Aorta (tissue), 5 donors: ENCODE measurements around the gene ATP2B2. TPM values are rescaled to one million over a fixed set of nuclear protein-coding genes. Genes with fewer than 3 reads are reported as not detected.

Experiments
- ATAC-seq: fragments of 200-7000 bp; cut with Tn5 transposase; one replicate; pipeline ENCODE4 v1.9.1; 2022; ENCODE audit warnings: moderate library complexity; ENCODE audit not compliant: low FRiP score
- DNase-seq, 2 donors: peaks; one replicate each; pipeline ENCODE4 v3.0.0-alpha.2; 2020
- H3K27ac ChIP-seq, 2 donors: one replicate each; pipeline ENCODE4 v1.5.1; 2013; ENCODE audit warnings: low read length in 2 of 2, mild to moderate bottlenecking in 2 of 2, moderate library complexity in 2 of 2, control low read depth in 1 of 2, inconsistent platforms in 1 of 2, low read depth in 1 of 2
- H3K27me3 ChIP-seq, 2 donors: one replicate each; pipeline ENCODE4 v1.6.1; 2013; ENCODE audit warnings: control low read depth in 1 of 2, low read length in 1 of 2, mild to moderate bottlenecking in 1 of 2, moderate library complexity in 1 of 2; ENCODE audit not compliant: insufficient read depth in 2 of 2, control insufficient read depth in 1 of 2
- H3K36me3 ChIP-seq, 2 donors: one replicate each; pipeline ENCODE4 v1.6.1; 2013; ENCODE audit warnings: control low read depth in 1 of 2, low read length in 1 of 2, mild to moderate bottlenecking in 1 of 2; ENCODE audit not compliant: insufficient read depth in 2 of 2, control insufficient read depth in 1 of 2
- H3K4me1 ChIP-seq, 2 donors: one replicate each; pipeline ENCODE4 v1.6.1; 2013; ENCODE audit warnings: low read length in 2 of 2, control low read depth in 1 of 2, mild to moderate bottlenecking in 1 of 2, moderate library complexity in 1 of 2; ENCODE audit not compliant: insufficient read depth in 2 of 2, control insufficient read depth in 1 of 2
- H3K4me3 ChIP-seq, 2 donors: one replicate each; pipeline ENCODE4 v1.5.1; 2013; ENCODE audit warnings: low read length in 2 of 2, control low read depth in 1 of 2, mild to moderate bottlenecking in 1 of 2
- H3K9me3 ChIP-seq: one replicate; pipeline ENCODE4 v1.6.1; 2013; ENCODE audit warnings: mild to moderate bottlenecking, low read length; ENCODE audit not compliant: control insufficient read depth
- WGBS, 2 donors: extraction: QIAGEN DNeasy Blood & Tissue Kit; methylation state at CpG; one replicate each; pipeline ENCODE4 v1.1.7; 2013; 5-methylcytosine and 5-hydroxymethylcytosine counted together
- intact Hi-C, 2 donors: fragments of 100-400 bp; cut with DNase I; formaldehyde crosslinking; loops; one replicate each; pipeline versions ENCODE4 v1.14.2 to v1.15.0; 2022
- polyA plus RNA-seq, 2 donors: library from polyadenylated mRNA; stranded (reverse); fragments of 200-250 nt; gene quantifications; one replicate each; pipeline ENCODE4 v1.2.3, GENCODE V29; 2013
- total RNA-seq, 2 donors: library from RNA; stranded (reverse); fragmentation: NEBNext Ultra II Directional; extraction: Animal tissue kit (Norgen Biotek cat#: 25700); gene quantifications; one replicate each; pipeline ENCODE4 v1.2.1, GENCODE V29; 2021
- donor health status: healthy with polysubstance abuse.
- donor health status: Bipolar disorder and iron deficiency.
- donor health status: DM: no; HTN: no; CAD: no.
- donor health status: DM: no; HTN: no; CAD: no.
- donor health status: DM: yes; HTN: yes; CAD: no.

The ATP2B2 gene
- total and polyA plus RNA-seq, 4 donors = 0.29 to 0.30 TPM; not detected in 2

DNA sequence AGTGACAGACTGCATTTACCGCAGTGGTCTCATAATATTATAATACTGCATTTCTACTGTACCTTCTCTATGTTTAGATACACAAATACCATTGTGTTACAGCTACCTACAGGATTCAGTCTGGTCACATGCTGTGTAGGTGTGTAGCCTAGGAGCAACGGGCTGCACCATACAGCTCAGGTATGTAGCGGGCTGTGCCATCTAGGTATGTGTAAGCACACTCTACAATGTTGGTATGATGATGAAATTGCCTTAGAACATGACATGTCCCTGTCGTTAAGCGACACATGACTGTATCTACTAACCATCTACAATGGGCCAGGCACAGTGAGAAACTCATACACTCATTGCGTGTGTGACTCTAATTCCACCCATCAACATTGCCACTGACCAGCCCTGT lies 99.0 kb downstream of the ATP2B2 start:
- no peak for ATAC-seq
- no peak overlapping the region for H3K4me3 ChIP-seq
- no peaks in the 10 kb centered on the region for H3K27me3 ChIP-seq
- no peak for DNase-seq
- intact Hi-C loops = no loop called here
- no peak overlapping the region for H3K27ac ChIP-seq
- H3K9me3 ChIP-seq = no peaks in the 10 kb centered on the region
- no peaks in the 10 kb centered on the region for H3K4me1 ChIP-seq
- H3K36me3 ChIP-seq = no peaks in the 10 kb centered on the region
- WGBS, 2 donors = 89 to 90% methylated on average over 6 of the region's 6 CpGs

DNA sequence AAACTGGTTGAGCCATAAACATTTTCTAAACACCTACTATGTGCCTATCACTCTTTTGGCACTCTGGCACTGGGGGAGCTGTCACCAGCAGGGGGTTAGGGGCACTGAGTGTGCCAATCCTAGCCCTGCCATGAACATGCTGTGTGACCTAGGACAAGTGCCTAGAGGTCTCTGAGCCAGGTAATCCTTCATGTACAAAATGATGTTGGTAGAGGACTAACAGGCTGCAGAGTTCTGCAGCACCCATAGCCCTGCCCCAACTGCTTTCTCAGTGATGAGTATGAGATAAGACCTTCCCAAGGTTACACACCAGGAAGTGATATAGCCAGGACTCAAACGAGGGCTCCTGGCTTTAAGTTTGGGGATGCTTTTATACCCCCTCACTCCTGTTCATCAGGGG lies 99.6 kb downstream of the ATP2B2 start:
- no peaks in the 10 kb centered on the region for H3K27me3 ChIP-seq
- DNase-seq (no peak), ATAC-seq (no peak)
- no peak overlapping the region for H3K4me3 ChIP-seq
- H3K4me1 ChIP-seq = no peaks in the 10 kb centered on the region
- H3K27ac ChIP-seq = no peak overlapping the region
- H3K9me3 ChIP-seq = no peaks in the 10 kb centered on the region
- intact Hi-C loops = no loop called here
- no peaks in the 10 kb centered on the region for H3K36me3 ChIP-seq
- WGBS, 2 donors = 59% methylated on average over 1 of the region's 1 CpG

DNA sequence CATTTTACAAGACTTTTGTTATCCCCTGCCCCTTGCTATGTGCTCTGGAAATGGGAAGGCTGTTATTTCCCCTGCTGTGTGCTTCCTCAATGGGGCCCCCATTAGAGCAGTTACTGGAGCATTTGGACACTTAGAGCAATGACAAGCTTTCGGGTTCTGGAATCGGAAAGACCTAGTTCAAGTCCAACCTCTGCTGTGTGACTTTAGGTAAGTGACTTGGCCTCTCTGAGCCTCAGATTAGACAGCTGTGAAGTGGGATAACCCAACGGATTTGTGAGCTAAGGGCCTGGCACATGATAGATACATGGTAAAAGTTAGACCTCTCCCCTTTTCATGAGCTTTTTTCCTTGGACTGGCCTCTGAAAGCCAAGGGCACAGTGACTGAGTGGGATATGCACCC lies 100.5 kb downstream of the ATP2B2 start:
- H3K27ac ChIP-seq = no peak overlapping the region
- ATAC-seq (no peak), DNase-seq (no peak)
- no peaks in the 10 kb centered on the region for H3K36me3 ChIP-seq
- H3K4me1 ChIP-seq = no peaks in the 10 kb centered on the region
- no peaks in the 10 kb centered on the region for H3K9me3 ChIP-seq
- H3K27me3 ChIP-seq = no peaks in the 10 kb centered on the region
- intact Hi-C loops = no loop called here
- 59 to 83% methylated on average over 3 of the region's 3 CpGs for WGBS, 2 donors
- no peak overlapping the region for H3K4me3 ChIP-seq

DNA sequence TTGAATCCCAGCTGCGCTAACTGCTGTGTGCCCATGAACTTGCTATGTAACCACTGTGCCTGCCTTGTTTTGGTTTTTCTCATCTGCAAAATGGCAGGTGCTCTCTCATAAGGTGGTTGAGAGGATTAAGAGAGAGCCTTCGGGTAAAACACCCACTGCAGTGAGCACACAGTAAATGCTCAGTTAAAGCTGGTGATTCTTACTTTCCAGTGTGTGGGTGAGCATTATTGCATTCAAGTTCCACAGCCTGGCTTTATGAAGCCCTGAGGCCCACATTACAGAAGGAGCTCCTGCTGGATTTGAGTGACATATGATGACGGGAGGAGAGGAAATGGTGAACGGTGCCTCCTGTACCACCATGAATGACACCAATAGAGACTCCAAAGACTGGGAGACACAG lies 101.0 kb downstream of the ATP2B2 start:
- no peak for ATAC-seq
- Histone ChIP-seq H3K27ac (no peak overlapping the region), H3K9me3 (no peaks in the 10 kb centered on the region), H3K36me3 (no peaks in the 10 kb centered on the region), H3K4me3 (no peak overlapping the region), H3K27me3 (no peaks in the 10 kb centered on the region), H3K4me1 (no peaks in the 10 kb centered on the region)
- no peak for DNase-seq
- WGBS, 2 donors = 71 to 72% methylated on average over 4 of the region's 4 CpGs
- intact Hi-C loops = no loop called here

DNA sequence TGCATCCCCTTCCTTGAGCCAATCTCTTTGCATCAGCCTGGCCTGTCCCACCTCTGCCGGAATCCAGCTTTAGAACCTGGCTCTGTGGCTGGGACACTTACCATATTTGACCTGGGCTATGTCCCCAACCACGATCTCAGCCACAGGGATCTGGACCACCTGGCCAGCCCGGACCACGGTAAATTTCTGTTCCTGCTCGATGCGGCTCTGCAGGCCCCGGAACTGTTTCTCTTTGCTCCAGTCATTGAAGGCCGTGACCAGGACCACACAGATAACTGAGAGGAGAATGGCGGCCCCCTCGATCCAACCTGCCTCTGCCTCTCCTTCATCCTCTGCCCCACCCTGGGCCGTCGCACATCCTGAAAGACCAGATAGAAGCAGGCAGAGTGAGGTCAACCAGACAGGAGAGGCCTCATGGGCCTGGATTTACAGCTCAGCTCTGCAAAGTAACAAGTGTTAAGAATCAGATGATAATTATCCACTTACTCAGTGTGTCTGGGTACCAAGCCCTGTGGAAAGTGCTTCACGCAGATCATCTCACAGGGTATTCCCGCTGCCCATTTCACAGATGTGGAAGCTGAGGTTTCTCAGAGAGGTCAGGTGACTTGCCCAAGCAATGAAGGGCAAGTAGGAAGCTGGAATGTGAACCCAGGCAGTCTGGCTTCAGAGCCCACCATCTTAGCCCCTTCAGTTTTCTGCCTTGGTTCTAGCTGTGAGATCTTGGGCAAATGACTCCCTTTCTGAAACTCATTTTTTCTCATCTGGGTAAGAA lies 103.2 kb downstream of the ATP2B2 start:
- Histone ChIP-seq H3K36me3 (no peaks in the 10 kb centered on the region), H3K4me3 (no peak overlapping the region), H3K27ac (no peak overlapping the region), H3K27me3 (no peaks in the 10 kb centered on the region), H3K9me3 (no peaks in the 10 kb centered on the region), H3K4me1 (no peaks in the 10 kb centered on the region)
- 95 to 96% methylated on average over 14 of the region's 14 CpGs for WGBS, 2 donors
- DNase-seq (no peak), ATAC-seq (no peak)
- intact Hi-C loops = no loop called here

DNA sequence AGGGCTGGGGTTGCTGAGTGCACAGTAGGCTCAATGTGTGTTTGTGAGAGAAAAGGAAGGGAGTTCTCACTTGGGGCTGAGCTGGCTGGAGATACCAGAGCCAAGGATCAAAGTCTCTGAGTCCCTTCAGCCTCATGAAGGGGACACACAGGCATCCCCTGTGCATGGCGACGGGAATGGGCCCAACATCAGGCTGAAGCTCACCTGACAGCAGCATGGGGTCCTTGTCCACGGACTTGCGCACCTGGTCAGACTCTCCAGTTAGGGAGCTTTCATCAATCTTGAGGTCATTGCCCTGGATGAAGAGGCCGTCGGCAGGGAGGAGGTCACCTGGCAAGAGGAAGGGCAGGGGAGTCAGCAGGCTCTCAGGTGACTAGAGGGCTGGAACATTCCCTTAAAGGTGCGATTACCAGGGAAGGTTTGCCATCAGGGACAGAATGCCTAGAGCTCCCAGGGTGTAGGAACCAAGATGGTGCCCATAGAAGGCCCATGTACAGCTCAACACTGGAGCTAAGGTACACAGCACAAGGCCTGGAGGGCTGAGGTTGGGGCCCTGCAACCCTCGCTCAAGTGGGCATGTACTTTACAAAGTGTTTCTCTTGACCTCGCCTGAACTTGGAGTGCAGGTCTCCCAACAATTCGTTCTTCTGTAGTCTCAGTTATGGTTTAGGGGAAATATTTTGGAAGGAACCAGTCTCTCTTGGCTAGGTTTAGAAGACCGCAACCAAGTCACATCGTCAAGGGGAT lies 104.5 kb downstream of the ATP2B2 start:
- 92 to 93% methylated on average over 12 of the region's 12 CpGs for WGBS, 2 donors
- DNase-seq (no peak), ATAC-seq (no peak)
- Histone ChIP-seq H3K36me3 (no peaks in the 10 kb centered on the region), H3K27ac (no peak overlapping the region), H3K9me3 (no peaks in the 10 kb centered on the region), H3K27me3 (no peaks in the 10 kb centered on the region), H3K4me1 (no peaks in the 10 kb centered on the region), H3K4me3 (no peak overlapping the region)
- intact Hi-C loops = no loop called here

DNA sequence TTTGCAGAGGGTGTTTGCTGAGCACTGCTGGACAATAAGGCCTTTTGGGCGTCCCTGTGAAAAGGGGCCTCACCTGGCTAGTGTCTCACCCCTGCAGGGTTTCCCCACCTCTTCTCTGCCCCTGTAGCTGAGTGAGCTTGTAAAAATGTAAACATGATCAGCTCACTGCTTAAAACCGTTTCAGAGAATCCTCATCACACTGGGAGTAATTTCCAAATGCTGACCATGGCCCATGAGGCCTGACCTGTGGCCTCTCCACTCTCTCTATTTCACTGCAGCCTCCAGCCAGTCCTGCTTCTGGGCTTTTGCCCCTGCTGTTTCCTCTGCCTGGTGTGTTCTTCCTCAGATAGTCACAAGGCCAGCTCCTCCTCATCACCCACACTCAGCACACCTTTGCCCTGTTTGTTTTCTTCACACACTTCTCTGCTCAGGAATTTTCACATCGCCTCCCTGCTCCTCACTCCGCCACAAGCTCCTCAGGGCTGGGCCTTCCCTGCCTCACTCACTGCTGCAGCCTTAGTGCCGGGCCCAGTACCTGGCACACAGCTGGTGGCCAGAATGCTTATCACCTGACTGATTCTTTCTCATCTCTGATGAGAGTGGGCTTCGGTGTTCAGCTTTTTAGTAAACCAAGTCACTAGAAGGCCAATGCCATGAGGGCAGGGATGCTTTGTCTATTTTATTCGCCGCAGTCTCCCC lies 105.2 kb downstream of the ATP2B2 start:
- Histone ChIP-seq H3K27ac (no peak overlapping the region), H3K4me1 (no peaks in the 10 kb centered on the region), H3K36me3 (no peaks in the 10 kb centered on the region), H3K9me3 (no peaks in the 10 kb centered on the region), H3K4me3 (no peak overlapping the region), H3K27me3 (no peaks in the 10 kb centered on the region)
- intact Hi-C loops = no loop called here
- 80 to 82% methylated on average over 8 of the region's 8 CpGs for WGBS, 2 donors
- DNase-seq (no peak), ATAC-seq (no peak)

DNA sequence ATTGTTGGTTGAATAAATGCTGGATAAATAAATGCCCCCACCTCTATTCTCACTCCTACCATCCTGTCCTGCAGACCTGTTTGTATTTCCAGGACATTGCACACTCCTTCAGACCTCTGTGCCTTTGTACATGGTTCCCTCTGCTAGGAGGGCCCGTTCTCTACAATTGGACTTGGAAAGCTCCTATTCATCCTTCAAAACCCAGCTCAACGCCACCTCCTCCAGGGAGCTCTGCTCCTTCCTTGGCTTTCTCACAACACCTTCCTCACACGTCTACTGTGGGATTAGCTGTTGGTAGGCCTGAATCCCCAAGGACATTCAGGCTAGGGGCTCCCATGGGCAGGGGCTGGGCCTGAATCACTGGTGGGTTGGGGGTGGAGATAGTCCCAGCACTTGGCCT lies 105.8 kb downstream of the ATP2B2 start:
- no peak overlapping the region for H3K4me3 ChIP-seq
- 88 to 90% methylated on average over 3 of the region's 3 CpGs for WGBS, 2 donors
- H3K4me1 ChIP-seq = no peaks in the 10 kb centered on the region
- no peaks in the 10 kb centered on the region for H3K9me3 ChIP-seq
- no peaks in the 10 kb centered on the region for H3K36me3 ChIP-seq
- intact Hi-C loops = no loop called here
- H3K27ac ChIP-seq = no peak overlapping the region
- ATAC-seq (no peak), DNase-seq (peak in 1 of 2 donors; percentile 4)
- no peaks in the 10 kb centered on the region for H3K27me3 ChIP-seq
